GM23338 (cell line): ENCODE measurements around the gene PTPRZ1. TPM values are rescaled to one million over a fixed set of nuclear protein-coding genes. Genes with fewer than 3 reads are reported as not detected.

Source experiments
- ATAC-seq: fragments of 200-7000 bp; cut with Tn5 transposase; 3 replicates; pipeline ENCODE4 v1.9.1; 2020
- DNase-seq: peaks from one replicate; pipeline ENCODE4 v3.0.0-alpha.2; 2015; ENCODE audit warnings: low spot score
- H2AFZ ChIP-seq: fragments of 200-600 bp; sonication (generic); 2 replicates; pipeline ENCODE4 v1.8.0; 2016; ENCODE audit warnings: antibody characterized with exemption, mild to moderate bottlenecking, moderate library complexity
- H3F3A ChIP-seq: fragments of 200-600 bp; sonication (generic); replicated peaks from 2 replicates; pipeline ENCODE4 v1.8.0; 2017; ENCODE audit warnings: antibody characterized with exemption, mixed run types, low read depth
- H3K27ac ChIP-seq: fragments of 200-600 bp; sonication (generic); 2 replicates; pipeline ENCODE4 v1.6.1; 2016; ENCODE audit warnings: low read depth
- H3K27me3 ChIP-seq: fragments of 200-600 bp; sonication (generic); 2 replicates; pipeline ENCODE4 v1.8.0; 2016; ENCODE audit warnings: mild to moderate bottlenecking, mixed run types, moderate library complexity; ENCODE audit not compliant: insufficient read depth
- H3K36me3 ChIP-seq: fragments of 200-600 bp; sonication (generic); 2 replicates; pipeline ENCODE4 v1.8.0; 2016; ENCODE audit warnings: mild to moderate bottlenecking; ENCODE audit not compliant: insufficient read depth
- H3K4me1 ChIP-seq: fragments of 200-600 bp; sonication (generic); 2 replicates; pipeline ENCODE4 v1.8.0; 2016; ENCODE audit warnings: mild to moderate bottlenecking, moderate library complexity; ENCODE audit not compliant: insufficient read depth
- H3K4me2 ChIP-seq: fragments of 200-600 bp; sonication (generic); 2 replicates; pipeline ENCODE4 v1.7.1; 2017; ENCODE audit warnings: mixed run types
- H3K4me3 ChIP-seq: fragments of 200-600 bp; sonication (generic); 2 replicates; pipeline ENCODE4 v1.6.1; 2016; ENCODE audit warnings: mixed run types
- H3K79me2 ChIP-seq: fragments of 200-600 bp; sonication (generic); replicated peaks from 2 replicates; pipeline ENCODE4 v1.8.0; 2017; ENCODE audit warnings: mild to moderate bottlenecking; ENCODE audit not compliant: insufficient read depth
- H3K9me2 ChIP-seq: fragments of 200-600 bp; sonication (generic); 2 replicates; pipeline ENCODE4 v1.8.0; 2017; ENCODE audit not compliant: insufficient read depth
- H4K20me1 ChIP-seq: fragments of 200-600 bp; sonication (generic); replicated peaks from 2 replicates; pipeline ENCODE4 v1.8.0; 2017; ENCODE audit warnings: mild to moderate bottlenecking; ENCODE audit not compliant: insufficient read depth
- H3K27ac Mint-ChIP-seq: 2 replicates; pipeline ENCODE4 v1.8.0; 2020; ENCODE audit warnings: inconsistent platforms, mild to moderate bottlenecking, moderate library complexity, mixed read lengths
- H3K27me3 Mint-ChIP-seq: 3 replicates; pipeline ENCODE4 v1.8.0; 2022; ENCODE audit warnings: low read depth, mild to moderate bottlenecking, moderate library complexity, mixed read lengths, inconsistent platforms; ENCODE audit not compliant: insufficient read depth, poor library complexity
- H3K36me3 Mint-ChIP-seq: 3 replicates; pipeline ENCODE4 v1.8.0; 2021; ENCODE audit warnings: low read depth, mild to moderate bottlenecking, inconsistent platforms, moderate library complexity, mixed read lengths
- H3K4me1 Mint-ChIP-seq: 3 replicates; pipeline ENCODE4 v1.8.0; 2020; ENCODE audit warnings: mild to moderate bottlenecking, inconsistent platforms, mixed read lengths
- H3K4me3 Mint-ChIP-seq: 3 replicates; pipeline ENCODE4 v1.8.0; 2021; ENCODE audit warnings: moderate library complexity, mild to moderate bottlenecking, inconsistent platforms, mixed read lengths
- H3K9me3 Mint-ChIP-seq: 3 replicates; pipeline ENCODE4 v1.8.0; 2020; ENCODE audit warnings: moderate library complexity, mild to moderate bottlenecking, inconsistent platforms, mixed read lengths
- CTCF ChIP-seq, 2 experiments: fragments of 200-600 bp in 1 of 2; sonication (generic) in 1 of 2; conservative IDR thresholded peaks; 2 replicates each; pipeline versions ENCODE4 v1.5.1 to v1.6.1; 2016 to 2017; ENCODE audit warnings: antibody characterized with exemption in 2 of 2, low read depth in 2 of 2, mild to moderate bottlenecking in 2 of 2, moderate library complexity in 1 of 2
- EZH2 ChIP-seq: fragments of 200-600 bp; sonication (generic); IDR thresholded peaks from one replicate; pipeline ENCODE4 v1.8.0; 2017; ENCODE audit warnings: antibody characterized with exemption, mild to moderate bottlenecking, low read depth; ENCODE audit not compliant: unreplicated experiment
- STAT1 ChIP-seq: IDR thresholded peaks from one replicate; pipeline ENCODE4 v1.6.1; 2016; ENCODE audit warnings: antibody characterized with exemption; ENCODE audit not compliant: unreplicated experiment
- ZNF331 ChIP-seq: fragments of 250-450 bp; sonication (Bioruptor Pico); IDR thresholded peaks from 2 replicates; pipeline ENCODE4 v1.5.0; 2020; ENCODE audit warnings: low read depth, mild to moderate bottlenecking, moderate library complexity
- polyA plus RNA-seq: library from polyadenylated mRNA; unstranded; fragments of >200 nt; fragmentation: Nextera tagmentation; extraction: Ambion mirVana; gene quantifications from 2 replicates; pipeline ENCODE4 v1.2.1, GENCODE V29; 2016
- total RNA-seq: library from RNA; depleted of rRNA; stranded (reverse); fragments of >200 nt; shearing (Covaris generic); gene quantifications from 2 replicates; pipeline ENCODE4 v1.2.3, GENCODE V29; 2014
- TF ChIP-seq, protein P1 (sequence below): IDR thresholded peaks from one replicate; pipeline ENCODE4 v1.6.1; 2018; ENCODE audit warnings: antibody characterized with exemption; ENCODE audit not compliant: unreplicated experiment
- TF ChIP-seq, protein P2 (sequence below): fragments of 250-450 bp; sonication (Bioruptor Pico); IDR thresholded peaks from 2 replicates; pipeline ENCODE4 v1.5.0; 2020; ENCODE audit warnings: mild to moderate bottlenecking, moderate library complexity

The PTPRZ1 gene
- total and polyA plus RNA-seq, 2 experiments from 2014 or later = 160 to 230 TPM

DNA sequence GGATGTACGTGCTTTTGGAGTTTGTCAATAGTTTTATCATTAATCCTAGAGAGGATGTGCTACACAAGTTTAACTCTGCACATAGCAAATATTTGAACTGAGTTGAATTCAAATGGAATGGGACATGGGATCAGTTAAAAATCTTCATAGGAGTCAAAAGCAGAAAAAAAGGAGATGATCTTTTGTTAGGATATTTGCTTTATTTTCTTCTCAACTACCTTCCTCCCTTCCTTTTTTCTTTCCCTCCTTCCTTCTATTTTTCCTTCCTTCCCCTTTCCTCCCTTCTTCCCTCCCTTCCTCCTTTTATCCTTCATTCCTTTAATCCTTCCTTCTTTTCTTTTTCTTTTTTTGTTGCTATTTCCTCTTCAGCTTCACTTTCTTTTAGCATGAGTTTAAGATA lies 6.6 kb downstream of the PTPRZ1 start:
- peak overlapping the region; percentile 37 for H3K4me3 Mint-ChIP-seq
- TF ChIP-seq CTCF (conservative IDR thresholded peaks at IDR 0.05; ENCODE audit: low read depth in 2 of 2) (no peak), EZH2 (no peak), STAT1 (no peak), ZNF331 (CRISPR knock-in tag) (no peak)
- TF ChIP-seq, protein P1, sequence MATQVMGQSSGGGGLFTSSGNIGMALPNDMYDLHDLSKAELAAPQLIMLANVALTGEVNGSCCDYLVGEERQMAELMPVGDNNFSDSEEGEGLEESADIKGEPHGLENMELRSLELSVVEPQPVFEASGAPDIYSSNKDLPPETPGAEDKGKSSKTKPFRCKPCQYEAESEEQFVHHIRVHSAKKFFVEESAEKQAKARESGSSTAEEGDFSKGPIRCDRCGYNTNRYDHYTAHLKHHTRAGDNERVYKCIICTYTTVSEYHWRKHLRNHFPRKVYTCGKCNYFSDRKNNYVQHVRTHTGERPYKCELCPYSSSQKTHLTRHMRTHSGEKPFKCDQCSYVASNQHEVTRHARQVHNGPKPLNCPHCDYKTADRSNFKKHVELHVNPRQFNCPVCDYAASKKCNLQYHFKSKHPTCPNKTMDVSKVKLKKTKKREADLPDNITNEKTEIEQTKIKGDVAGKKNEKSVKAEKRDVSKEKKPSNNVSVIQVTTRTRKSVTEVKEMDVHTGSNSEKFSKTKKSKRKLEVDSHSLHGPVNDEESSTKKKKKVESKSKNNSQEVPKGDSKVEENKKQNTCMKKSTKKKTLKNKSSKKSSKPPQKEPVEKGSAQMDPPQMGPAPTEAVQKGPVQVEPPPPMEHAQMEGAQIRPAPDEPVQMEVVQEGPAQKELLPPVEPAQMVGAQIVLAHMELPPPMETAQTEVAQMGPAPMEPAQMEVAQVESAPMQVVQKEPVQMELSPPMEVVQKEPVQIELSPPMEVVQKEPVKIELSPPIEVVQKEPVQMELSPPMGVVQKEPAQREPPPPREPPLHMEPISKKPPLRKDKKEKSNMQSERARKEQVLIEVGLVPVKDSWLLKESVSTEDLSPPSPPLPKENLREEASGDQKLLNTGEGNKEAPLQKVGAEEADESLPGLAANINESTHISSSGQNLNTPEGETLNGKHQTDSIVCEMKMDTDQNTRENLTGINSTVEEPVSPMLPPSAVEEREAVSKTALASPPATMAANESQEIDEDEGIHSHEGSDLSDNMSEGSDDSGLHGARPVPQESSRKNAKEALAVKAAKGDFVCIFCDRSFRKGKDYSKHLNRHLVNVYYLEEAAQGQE = no peak
- TF ChIP-seq, protein P2, sequence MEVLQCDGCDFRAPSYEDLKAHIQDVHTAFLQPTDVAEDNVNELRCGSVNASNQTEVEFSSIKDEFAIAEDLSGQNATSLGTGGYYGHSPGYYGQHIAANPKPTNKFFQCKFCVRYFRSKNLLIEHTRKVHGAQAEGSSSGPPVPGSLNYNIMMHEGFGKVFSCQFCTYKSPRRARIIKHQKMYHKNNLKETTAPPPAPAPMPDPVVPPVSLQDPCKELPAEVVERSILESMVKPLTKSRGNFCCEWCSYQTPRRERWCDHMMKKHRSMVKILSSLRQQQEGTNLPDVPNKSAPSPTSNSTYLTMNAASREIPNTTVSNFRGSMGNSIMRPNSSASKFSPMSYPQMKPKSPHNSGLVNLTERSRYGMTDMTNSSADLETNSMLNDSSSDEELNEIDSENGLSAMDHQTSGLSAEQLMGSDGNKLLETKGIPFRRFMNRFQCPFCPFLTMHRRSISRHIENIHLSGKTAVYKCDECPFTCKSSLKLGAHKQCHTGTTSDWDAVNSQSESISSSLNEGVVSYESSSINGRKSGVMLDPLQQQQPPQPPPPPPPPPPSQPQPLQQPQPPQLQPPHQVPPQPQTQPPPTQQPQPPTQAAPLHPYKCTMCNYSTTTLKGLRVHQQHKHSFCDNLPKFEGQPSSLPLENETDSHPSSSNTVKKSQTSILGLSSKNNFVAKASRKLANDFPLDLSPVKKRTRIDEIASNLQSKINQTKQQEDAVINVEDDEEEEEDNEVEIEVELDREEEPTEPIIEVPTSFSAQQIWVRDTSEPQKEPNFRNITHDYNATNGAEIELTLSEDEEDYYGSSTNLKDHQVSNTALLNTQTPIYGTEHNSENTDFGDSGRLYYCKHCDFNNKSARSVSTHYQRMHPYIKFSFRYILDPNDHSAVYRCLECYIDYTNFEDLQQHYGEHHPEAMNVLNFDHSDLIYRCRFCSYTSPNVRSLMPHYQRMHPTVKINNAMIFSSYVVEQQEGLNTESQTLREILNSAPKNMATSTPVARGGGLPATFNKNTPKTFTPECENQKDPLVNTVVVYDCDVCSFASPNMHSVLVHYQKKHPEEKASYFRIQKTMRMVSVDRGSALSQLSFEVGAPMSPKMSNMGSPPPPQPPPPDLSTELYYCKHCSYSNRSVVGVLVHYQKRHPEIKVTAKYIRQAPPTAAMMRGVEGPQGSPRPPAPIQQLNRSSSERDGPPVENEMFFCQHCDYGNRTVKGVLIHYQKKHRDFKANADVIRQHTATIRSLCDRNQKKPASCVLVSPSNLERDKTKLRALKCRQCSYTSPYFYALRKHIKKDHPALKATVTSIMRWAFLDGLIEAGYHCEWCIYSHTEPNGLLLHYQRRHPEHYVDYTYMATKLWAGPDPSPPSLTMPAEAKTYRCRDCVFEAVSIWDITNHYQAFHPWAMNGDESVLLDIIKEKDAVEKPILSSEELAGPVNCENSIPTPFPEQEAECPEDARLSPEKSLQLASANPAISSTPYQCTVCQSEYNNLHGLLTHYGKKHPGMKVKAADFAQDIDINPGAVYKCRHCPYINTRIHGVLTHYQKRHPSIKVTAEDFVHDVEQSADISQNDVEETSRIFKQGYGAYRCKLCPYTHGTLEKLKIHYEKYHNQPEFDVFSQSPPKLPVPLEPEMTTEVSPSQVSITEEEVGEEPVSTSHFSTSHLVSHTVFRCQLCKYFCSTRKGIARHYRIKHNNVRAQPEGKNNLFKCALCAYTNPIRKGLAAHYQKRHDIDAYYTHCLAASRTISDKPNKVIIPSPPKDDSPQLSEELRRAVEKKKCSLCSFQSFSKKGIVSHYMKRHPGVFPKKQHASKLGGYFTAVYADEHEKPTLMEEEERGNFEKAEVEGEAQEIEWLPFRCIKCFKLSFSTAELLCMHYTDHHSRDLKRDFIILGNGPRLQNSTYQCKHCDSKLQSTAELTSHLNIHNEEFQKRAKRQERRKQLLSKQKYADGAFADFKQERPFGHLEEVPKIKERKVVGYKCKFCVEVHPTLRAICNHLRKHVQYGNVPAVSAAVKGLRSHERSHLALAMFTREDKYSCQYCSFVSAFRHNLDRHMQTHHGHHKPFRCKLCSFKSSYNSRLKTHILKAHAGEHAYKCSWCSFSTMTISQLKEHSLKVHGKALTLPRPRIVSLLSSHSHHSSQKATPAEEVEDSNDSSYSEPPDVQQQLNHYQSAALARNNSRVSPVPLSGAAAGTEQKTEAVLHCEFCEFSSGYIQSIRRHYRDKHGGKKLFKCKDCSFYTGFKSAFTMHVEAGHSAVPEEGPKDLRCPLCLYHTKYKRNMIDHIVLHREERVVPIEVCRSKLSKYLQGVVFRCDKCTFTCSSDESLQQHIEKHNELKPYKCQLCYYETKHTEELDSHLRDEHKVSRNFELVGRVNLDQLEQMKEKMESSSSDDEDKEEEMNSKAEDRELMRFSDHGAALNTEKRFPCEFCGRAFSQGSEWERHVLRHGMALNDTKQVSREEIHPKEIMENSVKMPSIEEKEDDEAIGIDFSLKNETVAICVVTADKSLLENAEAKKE = no peak

More for the DNA sequence above, 6.6 kb downstream of the PTPRZ1 start:
- no peaks in the 10 kb centered on the region for H3K36me3 ChIP-seq
- DNase-seq = no peak
- Mint-ChIP-seq H3K9me3 (no peaks in the 10 kb centered on the region), H3K4me1 (peaks cover 69% of the 10 kb centered on the region), H3K27ac (peak overlapping the region; percentile 25; the same call in 1 of the 2 replicates), H3K36me3 (peaks cover 22% of the 10 kb centered on the region; the same call in 2 of the 3 replicates), H3K27me3 (no peaks in the 10 kb centered on the region)
- no peak for ATAC-seq
- H3K4me3 ChIP-seq = peak overlapping the region; percentile 17
- no peaks in the 10 kb centered on the region for H3K9me2 ChIP-seq
- peaks cover 26% of the 10 kb centered on the region for H4K20me1 ChIP-seq
- H3F3A ChIP-seq = no peaks in the 10 kb centered on the region
- no peak overlapping the region for H3K27ac ChIP-seq
- H3K4me1 ChIP-seq = peaks cover 79% of the 10 kb centered on the region
- H3K27me3 ChIP-seq = no peaks in the 10 kb centered on the region
- H3K79me2 ChIP-seq = peaks cover 100% of the 10 kb centered on the region
- H3K4me2 ChIP-seq = peak overlapping the region; percentile 35
- H2AFZ ChIP-seq = no peak overlapping the region
